SJCRH30 (cell line): ENCODE results near the gene RGN. TPM values are rescaled to one million over a fixed set of nuclear protein-coding genes. Genes with fewer than 3 reads are reported as not detected.
A peak's percentile ranks its signal among the peaks of the same experiment; 100 is the strongest.

Source experiments
- DNase-seq, 2 experiments: peaks; one replicate each; pipeline ENCODE4 v3.0.0-alpha.2; 2015 to 2020
- H3K27ac ChIP-seq: fragments of 250-450 bp; sonication (Bioruptor Pico); 2 replicates; pipeline ENCODE4 v1.5.1; 2020; ENCODE audit warnings: mild to moderate bottlenecking, moderate library complexity
- H3K27me3 ChIP-seq: fragments of 250-450 bp; sonication (Bioruptor Pico); 2 replicates; pipeline ENCODE4 v1.5.1; 2020; ENCODE audit warnings: mild to moderate bottlenecking, moderate library complexity
- H3K36me3 ChIP-seq: fragments of 250-450 bp; sonication (Bioruptor Pico); 2 replicates; pipeline ENCODE4 v1.5.1; 2020; ENCODE audit warnings: mild to moderate bottlenecking, moderate library complexity
- H3K4me1 ChIP-seq: fragments of 250-450 bp; sonication (Bioruptor Pico); 2 replicates; pipeline ENCODE4 v1.5.1; 2020; ENCODE audit warnings: mild to moderate bottlenecking, moderate library complexity
- H3K4me3 ChIP-seq: fragments of 250-450 bp; sonication (Bioruptor Pico); 2 replicates; pipeline ENCODE4 v1.5.1; 2020; ENCODE audit warnings: mild to moderate bottlenecking, moderate library complexity
- H3K9me3 ChIP-seq: fragments of 250-450 bp; sonication (Bioruptor Pico); replicated peaks from 2 replicates; pipeline ENCODE4 v1.5.1; 2020; ENCODE audit warnings: mild to moderate bottlenecking, moderate library complexity
- total RNA-seq: library from RNA; depleted of rRNA; stranded (reverse); fragments of >200 nt; shearing (Covaris generic); gene quantifications from 2 replicates; pipeline ENCODE4 v1.2.3, GENCODE V29; 2014; rRNA removed

RGN gene
- total RNA-seq = not detected in 2 replicates

GRCh38 chrX:47078129-47079043 lies at the start of gene RGN:
TSS of gene RGN (plus strand) at chrX:47078443. CDS start at chrX:47081145, 2,702 bp downstream.
- Histone ChIP-seq H3K4me1 (no peaks in the 10 kb centered on the region), H3K27ac (no peak within 1 kb of the TSS), H3K9me3 (no peaks in the 10 kb centered on the region), H3K36me3 (no peaks in the 10 kb centered on the region), H3K4me3 (no peak within 1 kb of the TSS), H3K27me3 (no peaks in the 10 kb centered on the region)
- DNase-seq = no peak

GRCh38 chrX:47030339-47030738 lies 47.9 kb upstream of the RGN start:
- no peaks in the 10 kb centered on the region for H3K4me1 ChIP-seq
- peak; percentile 3 to 67 for DNase-seq

GRCh38 chrX:47047989-47048388 lies 30.3 kb upstream of the RGN start:
- Histone ChIP-seq H3K36me3 (no peaks in the 10 kb centered on the region), H3K9me3 (no peaks in the 10 kb centered on the region), H3K27ac (no peak overlapping the region), H3K4me3 (no peak overlapping the region), H3K4me1 (no peaks in the 10 kb centered on the region), H3K27me3 (no peaks in the 10 kb centered on the region)
- DNase-seq = no peak

More at GRCh38 chrX:47030339-47030738, 47.9 kb upstream of the RGN start:
- no peaks in the 10 kb centered on the region for H3K36me3 ChIP-seq
- H3K27me3 ChIP-seq = no peaks in the 10 kb centered on the region
- H3K9me3 ChIP-seq = no peaks in the 10 kb centered on the region
- no peak overlapping the region for H3K4me3 ChIP-seq
- no peak overlapping the region for H3K27ac ChIP-seq

- no peaks in the 10 kb centered on the region for H3K27me3 ChIP-seq
- no peak overlapping the region for H3K27ac ChIP-seq
- H3K4me1 ChIP-seq = no peaks in the 10 kb centered on the region
- no peaks in the 10 kb centered on the region for H3K9me3 ChIP-seq
- no peak overlapping the region for H3K4me3 ChIP-seq
- H3K36me3 ChIP-seq = no peaks in the 10 kb centered on the region
- DNase-seq = no peak
Measured at GRCh38 chrX:47059142-47059874, 18.9 kb upstream of the RGN start.

- Histone ChIP-seq H3K27me3 (no peaks in the 10 kb centered on the region), H3K4me3 (no peak overlapping the region), H3K36me3 (no peaks in the 10 kb centered on the region), H3K9me3 (no peaks in the 10 kb centered on the region), H3K27ac (no peak overlapping the region), H3K4me1 (no peaks in the 10 kb centered on the region)
- no peak for DNase-seq
Measured at GRCh38 chrX:47060708-47061107, 17.5 kb upstream of the RGN start.

- DNase-seq = no peak
Measured at GRCh38 chrX:47061238-47061919, 16.9 kb upstream of the RGN start.

GRCh38 chrX:47063179-47063578 lies 15.1 kb upstream of the RGN start:
- Histone ChIP-seq H3K27ac (no peak overlapping the region), H3K36me3 (no peaks in the 10 kb centered on the region), H3K4me3 (no peak overlapping the region), H3K9me3 (no peaks in the 10 kb centered on the region), H3K4me1 (no peaks in the 10 kb centered on the region), H3K27me3 (no peaks in the 10 kb centered on the region)
- no peak for DNase-seq

More at GRCh38 chrX:47061238-47061919, 16.9 kb upstream of the RGN start:
- H3K27ac ChIP-seq = no peak overlapping the region
- H3K9me3 ChIP-seq = no peaks in the 10 kb centered on the region
- no peak overlapping the region for H3K4me3 ChIP-seq
- no peaks in the 10 kb centered on the region for H3K36me3 ChIP-seq
- no peaks in the 10 kb centered on the region for H3K4me1 ChIP-seq
- H3K27me3 ChIP-seq = no peaks in the 10 kb centered on the region

GRCh38 chrX:47068214-47068613 lies 10.0 kb upstream of the RGN start:
- H3K9me3 ChIP-seq = no peaks in the 10 kb centered on the region
- H3K36me3 ChIP-seq = no peaks in the 10 kb centered on the region
- no peak overlapping the region for H3K27ac ChIP-seq
- no peak overlapping the region for H3K4me3 ChIP-seq
- no peaks in the 10 kb centered on the region for H3K4me1 ChIP-seq
- no peak for DNase-seq
- H3K27me3 ChIP-seq = no peaks in the 10 kb centered on the region

GRCh38 chrX:47068720-47069119 lies 9.5 kb upstream of the RGN start:
- H3K4me3 ChIP-seq = no peak overlapping the region
- no peaks in the 10 kb centered on the region for H3K27me3 ChIP-seq
- no peaks in the 10 kb centered on the region for H3K4me1 ChIP-seq
- H3K27ac ChIP-seq = no peak overlapping the region
- no peak for DNase-seq
- H3K9me3 ChIP-seq = no peaks in the 10 kb centered on the region
- no peaks in the 10 kb centered on the region for H3K36me3 ChIP-seq

GRCh38 chrX:47080215-47080914 lies 2.1 kb downstream of the RGN start:
- Histone ChIP-seq H3K36me3 (no peaks in the 10 kb centered on the region), H3K4me3 (no peak overlapping the region), H3K4me1 (no peaks in the 10 kb centered on the region), H3K27me3 (no peaks in the 10 kb centered on the region), H3K9me3 (no peaks in the 10 kb centered on the region), H3K27ac (no peak overlapping the region)
- no peak for DNase-seq

GRCh38 chrX:47080915-47081236 lies 2.6 kb downstream of the RGN start:
- Histone ChIP-seq H3K27ac (no peak overlapping the region), H3K27me3 (no peaks in the 10 kb centered on the region), H3K9me3 (no peaks in the 10 kb centered on the region), H3K36me3 (no peaks in the 10 kb centered on the region), H3K4me1 (no peaks in the 10 kb centered on the region), H3K4me3 (no peak overlapping the region)
- DNase-seq = no peak

- H3K27ac ChIP-seq = no peak overlapping the region
- no peaks in the 10 kb centered on the region for H3K27me3 ChIP-seq
- DNase-seq = no peak
- H3K9me3 ChIP-seq = no peaks in the 10 kb centered on the region
- H3K4me1 ChIP-seq = no peaks in the 10 kb centered on the region
- no peak overlapping the region for H3K4me3 ChIP-seq
- H3K36me3 ChIP-seq = no peaks in the 10 kb centered on the region
Measured at GRCh38 chrX:47091149-47091775, 13.0 kb downstream of the RGN start.

- Histone ChIP-seq H3K9me3 (no peaks in the 10 kb centered on the region), H3K27me3 (no peaks in the 10 kb centered on the region), H3K4me1 (no peaks in the 10 kb centered on the region), H3K27ac (no peak overlapping the region), H3K4me3 (no peak overlapping the region), H3K36me3 (no peaks in the 10 kb centered on the region)
- peak in 1 of 2 experiments; percentile 16 for DNase-seq
Measured at GRCh38 chrX:47093248-47093647, 15.0 kb downstream of the RGN start.

- Histone ChIP-seq H3K27ac (no peak overlapping the region), H3K27me3 (no peaks in the 10 kb centered on the region), H3K4me3 (no peak overlapping the region), H3K36me3 (no peaks in the 10 kb centered on the region), H3K9me3 (no peaks in the 10 kb centered on the region), H3K4me1 (no peaks in the 10 kb centered on the region)
- DNase-seq = no peak
Measured at GRCh38 chrX:47093860-47094259, 15.6 kb downstream of the RGN start.
